ENCODE data around the gene TMEM116.
"Not testable (repeated sequence)": the region's sequence is repeated elsewhere in the genome, so short reads cannot be mapped to it uniquely, and the experiment has no call there.

TMEM116 gene

GRCh38 chr12:111975161-111975931 is 37.6 kb downstream of the TMEM116 start:
- no peak for DNase-seq

DNA sequence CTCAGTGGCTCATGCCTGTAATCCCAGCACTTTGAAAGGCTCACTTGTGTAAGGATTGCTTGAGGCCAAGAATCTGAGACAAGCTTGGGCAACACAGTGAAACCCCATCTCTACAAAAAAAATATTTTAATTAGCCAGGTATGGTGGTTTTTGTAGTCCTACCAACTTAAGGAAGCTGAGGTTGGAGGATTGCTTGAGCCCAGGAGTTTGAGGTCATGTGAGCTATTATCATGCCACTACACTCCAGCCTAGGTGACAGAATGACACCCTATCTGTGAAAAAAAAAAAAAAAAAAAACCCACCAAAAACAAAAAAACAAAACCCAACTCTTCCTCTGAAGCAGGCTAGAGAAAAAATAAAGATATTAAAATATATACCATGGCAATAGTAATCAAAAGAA is 41.2 kb downstream of the TMEM116 start:
- no peak for DNase-seq

DNA sequence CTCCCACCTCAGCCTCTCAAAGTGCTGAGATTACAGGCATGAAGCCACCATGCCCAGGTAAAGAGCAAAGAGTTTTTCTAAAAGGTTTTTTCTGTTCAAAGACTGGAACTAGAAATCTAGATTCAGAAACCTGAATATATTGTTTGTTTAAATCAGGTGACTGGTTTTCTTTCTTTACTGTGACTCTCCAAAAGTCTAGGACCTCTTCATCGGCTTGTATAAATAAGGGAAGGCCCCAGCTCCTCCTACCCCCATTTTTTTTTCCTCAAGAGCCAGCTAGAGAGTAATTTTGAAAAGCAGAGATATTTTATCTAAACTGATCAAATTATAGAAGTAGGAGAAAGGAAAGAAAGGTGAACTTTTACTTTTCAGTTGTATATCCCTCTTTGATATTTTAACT is 48.0 kb downstream of the TMEM116 start:
- no peak for DNase-seq

GRCh38 chr12:111959518-111959917 is 53.4 kb downstream of the TMEM116 start:
- not testable (repeated sequence) for DNase-seq

- DNase-seq: not testable (repeated sequence)
Measured at GRCh38 chr12:111957224-111957623, 55.7 kb downstream of the TMEM116 start.

DNA sequence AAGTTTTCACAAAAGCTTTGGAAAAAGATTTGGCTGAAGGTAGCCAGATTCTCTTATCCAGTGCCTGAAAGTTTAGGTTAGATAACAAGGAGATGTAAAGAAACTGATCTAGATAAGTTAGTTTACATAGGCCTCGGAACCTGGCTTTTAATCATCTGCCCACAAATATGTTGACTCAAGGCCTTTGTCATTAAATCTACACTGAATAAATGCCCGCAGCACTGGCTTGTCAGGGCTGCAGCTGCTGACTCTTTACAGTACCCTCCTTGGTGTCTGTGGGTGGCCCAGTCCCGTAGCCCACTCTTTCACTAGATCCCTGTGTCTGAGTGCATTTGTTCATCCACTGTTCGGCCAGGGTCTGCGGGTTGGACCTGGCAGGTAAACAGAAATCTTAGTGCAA is 58.0 kb downstream of the TMEM116 start:
- no peak for DNase-seq

- no peak for DNase-seq
Measured at GRCh38 chr12:111953455-111953854, 59.5 kb downstream of the TMEM116 start.

GRCh38 chr12:111952084-111952787 is 60.7 kb downstream of the TMEM116 start:
- DNase-seq: not testable (repeated sequence)

- DNase-seq: not testable (repeated sequence)
Measured at GRCh38 chr12:111950961-111951676, 61.8 kb downstream of the TMEM116 start.

GRCh38 chr12:111943929-111944328 is 69.0 kb downstream of the TMEM116 start:
- DNase-seq: no peak

DNA sequence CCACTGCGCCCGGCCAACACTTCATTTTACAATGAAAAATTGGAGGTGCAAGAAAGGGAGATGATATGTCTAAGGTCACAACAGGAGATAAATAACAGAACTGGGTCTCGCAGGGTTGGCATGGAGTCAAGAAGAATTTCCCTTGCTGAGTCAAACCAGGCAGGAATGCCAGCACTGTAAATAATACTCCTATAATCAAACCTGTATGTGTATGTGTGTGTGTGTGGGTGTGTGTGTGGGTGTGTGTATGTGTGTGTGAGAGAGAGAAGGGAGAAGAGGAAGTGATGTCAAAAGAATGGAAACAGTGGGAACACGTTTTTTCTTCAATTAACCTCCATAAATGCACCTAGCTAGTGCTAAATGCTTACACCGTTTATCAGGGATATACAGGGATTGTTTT is 70.4 kb downstream of the TMEM116 start:
- DNase-seq: no peak

GRCh38 chr12:111937429-111937828 is 75.5 kb downstream of the TMEM116 start:
- no peak for DNase-seq

DNA sequence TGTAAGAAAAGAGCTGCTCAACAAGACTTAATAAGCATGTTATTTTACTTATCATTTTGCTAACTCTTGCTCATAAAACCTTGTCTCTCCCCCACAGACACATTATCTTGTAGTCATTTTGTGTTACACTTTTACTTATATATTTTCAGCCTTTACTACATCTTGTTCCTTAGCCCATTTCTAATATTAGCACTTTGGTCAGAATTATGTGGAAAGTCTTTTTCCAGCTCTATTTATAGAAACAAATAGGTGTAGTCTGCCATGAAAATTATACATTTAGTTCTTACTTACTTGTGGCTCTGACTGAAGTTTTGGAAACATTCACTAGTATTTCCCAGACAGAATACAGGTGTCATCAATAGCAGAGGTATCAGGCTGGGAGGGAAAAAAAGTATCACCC is 76.1 kb downstream of the TMEM116 start:
- no peak for DNase-seq

DNA sequence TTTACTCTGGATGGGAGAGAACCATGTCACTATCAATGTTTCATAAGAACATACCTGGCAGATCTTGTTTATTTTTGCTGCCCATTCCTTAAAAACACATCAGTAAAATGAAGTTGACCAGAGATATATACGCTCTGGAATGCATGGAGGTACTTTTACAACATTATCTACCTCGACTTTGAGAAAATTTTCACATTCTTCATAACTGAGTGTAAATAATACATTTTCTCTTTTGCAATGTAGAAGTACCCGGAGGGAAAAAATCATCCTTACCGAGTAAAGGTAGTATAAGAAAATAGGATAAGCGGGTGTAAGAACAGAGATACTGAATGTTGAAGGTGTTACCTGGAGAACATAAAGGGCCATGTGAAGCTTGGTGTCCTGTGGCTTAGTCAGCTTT is 80.7 kb downstream of the TMEM116 start:
- no peak for DNase-seq

GRCh38 chr12:111927346-111927745 is 85.6 kb downstream of the TMEM116 start:
- no peak for DNase-seq

DNA sequence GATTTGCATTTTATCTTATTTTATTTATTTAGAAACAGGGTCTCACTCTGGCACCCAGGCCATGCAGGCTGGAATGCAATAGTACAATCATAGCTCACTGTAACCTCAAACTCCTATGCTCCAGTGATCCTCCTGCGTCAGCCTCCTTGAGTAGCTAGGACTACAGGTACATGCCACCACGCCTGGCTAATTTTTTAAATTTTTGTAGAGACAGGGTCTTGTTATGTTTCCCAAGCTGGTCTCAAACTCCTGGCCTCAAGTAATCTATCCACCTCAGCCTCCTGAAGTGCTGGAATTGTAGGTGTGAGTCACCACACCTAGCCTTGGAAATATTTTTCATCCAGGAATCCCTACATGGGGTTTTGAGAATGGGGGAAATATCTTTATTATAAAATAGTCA is 86.3 kb downstream of the TMEM116 start:
- DNase-seq: no peak

DNA sequence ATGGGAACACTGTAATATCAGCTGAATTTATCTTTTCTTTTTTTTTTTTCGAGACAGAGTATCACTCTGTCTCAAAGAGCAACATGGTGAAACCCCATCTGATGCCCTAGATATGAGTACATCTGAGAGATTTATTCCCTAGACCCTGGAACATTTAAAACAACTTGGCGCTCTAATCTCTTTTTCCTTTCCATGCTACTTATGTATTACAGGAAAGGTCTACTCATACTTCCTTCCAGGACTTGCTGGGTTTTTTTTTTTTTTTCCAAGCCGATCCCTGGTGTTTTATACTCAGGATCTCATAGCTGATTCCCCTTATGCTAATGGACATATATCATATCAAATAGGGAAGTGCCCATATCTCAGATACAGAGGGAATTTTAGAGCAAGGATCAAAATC is 87.8 kb downstream of the TMEM116 start:
- no peak for DNase-seq

DNA sequence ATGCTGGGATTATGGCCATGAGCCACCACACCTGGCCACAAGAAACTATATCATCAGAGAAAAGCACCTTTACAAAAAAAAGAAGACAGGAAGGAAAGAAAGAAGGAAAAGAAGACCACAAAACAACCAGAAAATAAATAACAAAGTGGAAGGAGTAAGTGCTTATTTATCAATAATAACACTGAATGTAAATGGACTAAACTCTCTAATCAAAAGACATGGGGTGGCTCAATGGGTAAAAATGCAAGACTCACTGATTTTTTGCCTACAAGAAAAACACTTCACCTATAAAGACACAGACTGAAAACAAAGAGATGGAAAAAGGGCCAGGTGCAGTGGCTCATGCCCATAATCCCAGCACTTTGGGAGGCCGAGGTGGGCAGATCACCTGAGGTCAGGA is 105.2 kb downstream of the TMEM116 start:
- DNase-seq: no peak

DNA sequence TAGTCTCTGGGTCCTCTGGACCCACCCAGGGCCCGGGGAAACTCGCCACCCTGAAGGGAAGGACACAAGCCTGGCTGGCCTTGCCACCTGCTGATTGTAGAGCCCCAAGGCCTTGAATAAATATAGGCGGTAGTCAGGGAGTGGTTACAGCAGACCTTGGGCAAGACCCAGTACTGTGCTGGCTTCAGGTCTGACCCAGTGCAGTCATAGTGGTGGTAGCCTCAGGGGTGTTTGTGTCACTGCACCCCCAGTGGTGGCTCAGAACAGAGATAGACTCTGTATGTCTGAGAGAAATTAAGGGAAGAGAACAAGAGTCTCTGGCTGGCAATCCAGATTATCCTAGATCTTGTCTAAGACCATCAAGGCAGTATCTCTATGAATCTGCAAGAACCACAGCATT is 107.5 kb downstream of the TMEM116 start:
- DNase-seq: no peak

DNA sequence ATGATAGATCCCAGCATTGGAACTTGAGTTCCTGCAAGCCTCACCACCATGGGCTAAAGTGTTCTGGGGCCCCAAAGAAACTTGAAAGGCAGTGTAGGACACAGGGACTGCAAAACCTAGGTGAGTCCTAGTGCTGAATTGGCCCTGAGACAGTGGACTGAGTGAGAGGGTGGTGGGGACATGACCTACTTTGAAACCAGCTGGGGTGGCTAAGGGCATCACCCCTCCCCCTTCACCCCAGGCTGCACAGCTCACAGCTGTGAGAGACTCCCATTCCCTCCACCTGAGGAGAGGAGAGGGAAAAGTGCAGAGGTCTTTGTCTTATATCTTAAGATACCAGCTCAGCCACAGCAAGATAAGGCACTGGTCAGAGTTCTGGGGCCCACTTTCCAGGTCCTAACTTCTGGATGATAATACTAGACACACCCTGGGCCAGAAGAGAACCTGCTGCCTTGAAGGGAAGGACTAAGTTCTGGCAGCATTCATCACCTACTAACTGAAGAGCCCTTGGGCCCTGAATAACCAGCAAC is 108.5 kb downstream of the TMEM116 start:
- DNase-seq: no peak

GRCh38 chr12:111901182-111901581 is 111.8 kb downstream of the TMEM116 start:
- no peak for DNase-seq

- DNase-seq: no peak
Measured at GRCh38 chr12:111894556-111894955, 118.4 kb downstream of the TMEM116 start.

DNA sequence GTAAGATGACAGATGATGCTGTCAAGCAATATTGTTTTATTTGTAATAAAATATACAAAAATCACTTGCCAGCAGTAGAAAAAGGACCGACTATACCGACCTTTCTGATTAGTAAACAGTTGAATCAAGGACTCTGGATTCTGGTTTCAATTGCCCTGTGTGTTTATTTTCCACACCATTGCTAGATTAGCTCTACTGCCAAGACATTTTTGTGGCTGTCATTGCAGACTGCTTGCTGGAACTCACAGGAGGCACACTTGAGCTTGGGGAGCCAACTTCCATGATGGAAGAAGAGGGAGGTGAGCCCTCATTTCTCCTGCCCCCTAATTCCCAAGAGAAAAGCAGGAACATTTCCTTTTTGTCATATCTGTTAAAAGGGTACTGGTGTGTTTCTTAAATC is 119.7 kb downstream of the TMEM116 start:
- no peak for DNase-seq

Data from SHP77 treated with DMSO at 0.1 percent for 48 hours (cell line).